BJ (cell line): Measurements from ENCODE around the gene VAV2. TPM values are rescaled to one million over a fixed set of nuclear protein-coding genes. Genes with fewer than 3 reads are reported as not detected.

Source experiments
- CTCF ChIA-PET: fragments of 350-600 bp; formaldehyde crosslinking; extraction: SDS; loops from one replicate; lab custom pipeline; 2021; ENCODE audit warnings: antibody characterized with exemption, inconsistent platforms; lab: Yijun Ruan, JAX
- POLR2A ChIA-PET: fragments of 300-600 bp; sonication (Branson Sonifier 250); formaldehyde crosslinking; extraction: SDS; loops from one replicate; lab custom pipeline; 2021; ENCODE audit warnings: antibody characterized with exemption; lab: Charles Lee
- DNase-seq: peaks from one replicate; pipeline ENCODE4 v3.0.0-alpha.2; 2011; ENCODE audit warnings: low read depth
- H3K27me3 ChIP-seq: 2 replicates; pipeline ENCODE4 v1.6.0; 2011; ENCODE audit warnings: low read length; ENCODE audit not compliant: control insufficient read depth, insufficient read depth
- H3K36me3 ChIP-seq: 2 replicates; pipeline ENCODE4 v1.5.1; 2011; ENCODE audit warnings: low read length; ENCODE audit not compliant: control insufficient read depth, insufficient read depth
- H3K4me3 ChIP-seq: 2 replicates; pipeline ENCODE4 v1.5.1; 2011; ENCODE audit warnings: low read depth, mild to moderate bottlenecking, control low read depth, low read length
- polyA plus RNA-seq: library from polyadenylated mRNA; depleted of rRNA; stranded (reverse); fragments of >200 nt; gene quantifications from 2 replicates; pipeline ENCODE4 v1.2.3, GENCODE V29; 2011
- TF ChIP-seq, protein P1 (sequence below): IDR thresholded peaks from 2 replicates; pipeline ENCODE4 v1.5.1; 2011; ENCODE audit warnings: low read depth, mild to moderate bottlenecking, control low read depth, inconsistent platforms, low read length, moderate library complexity; ENCODE audit not compliant: insufficient read depth

Gene VAV2
- polyA plus RNA-seq, 1 experiment, result 9.9 TPM

DNA sequence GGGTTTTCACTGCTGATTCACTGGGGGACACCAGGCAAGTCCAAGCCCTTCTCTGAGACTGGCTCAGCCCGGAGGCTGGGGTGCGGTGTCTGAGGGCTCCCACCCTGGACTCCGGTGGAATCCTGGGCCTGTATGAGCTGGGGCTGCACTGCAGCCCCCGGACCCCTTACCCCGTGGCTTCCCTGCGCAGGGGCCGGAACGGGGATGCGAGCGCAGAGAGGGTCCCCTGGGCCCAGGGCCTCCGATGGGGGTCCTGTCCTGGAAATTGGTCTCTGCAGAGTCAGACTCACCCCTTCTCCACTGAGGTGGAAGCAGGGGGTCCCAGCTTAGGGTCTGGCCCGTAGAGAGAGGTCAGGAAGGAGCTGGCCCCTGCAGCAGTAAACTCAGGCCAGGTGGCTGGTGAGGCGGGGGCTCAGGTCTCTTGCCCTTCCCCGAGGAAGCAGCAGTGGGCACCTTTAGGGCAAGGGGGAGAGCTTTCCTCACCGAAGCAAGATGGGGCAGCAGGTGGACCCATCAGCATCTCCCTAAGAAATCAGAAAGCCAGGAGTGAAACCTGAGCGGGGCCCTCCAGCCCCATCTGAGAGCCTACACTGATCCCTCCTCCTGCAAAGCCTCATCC, 1.6 kb upstream of the VAV2 start:
- DNase-seq, result no peak
- Histone ChIP-seq H3K27me3 (peaks cover 2% of the 10 kb centered on the region; the same call in 1 of the 2 replicates), H3K36me3 (no peaks in the 10 kb centered on the region), H3K4me3 (peak overlapping the region; percentile 85)
- TF ChIP-seq, protein P1, sequence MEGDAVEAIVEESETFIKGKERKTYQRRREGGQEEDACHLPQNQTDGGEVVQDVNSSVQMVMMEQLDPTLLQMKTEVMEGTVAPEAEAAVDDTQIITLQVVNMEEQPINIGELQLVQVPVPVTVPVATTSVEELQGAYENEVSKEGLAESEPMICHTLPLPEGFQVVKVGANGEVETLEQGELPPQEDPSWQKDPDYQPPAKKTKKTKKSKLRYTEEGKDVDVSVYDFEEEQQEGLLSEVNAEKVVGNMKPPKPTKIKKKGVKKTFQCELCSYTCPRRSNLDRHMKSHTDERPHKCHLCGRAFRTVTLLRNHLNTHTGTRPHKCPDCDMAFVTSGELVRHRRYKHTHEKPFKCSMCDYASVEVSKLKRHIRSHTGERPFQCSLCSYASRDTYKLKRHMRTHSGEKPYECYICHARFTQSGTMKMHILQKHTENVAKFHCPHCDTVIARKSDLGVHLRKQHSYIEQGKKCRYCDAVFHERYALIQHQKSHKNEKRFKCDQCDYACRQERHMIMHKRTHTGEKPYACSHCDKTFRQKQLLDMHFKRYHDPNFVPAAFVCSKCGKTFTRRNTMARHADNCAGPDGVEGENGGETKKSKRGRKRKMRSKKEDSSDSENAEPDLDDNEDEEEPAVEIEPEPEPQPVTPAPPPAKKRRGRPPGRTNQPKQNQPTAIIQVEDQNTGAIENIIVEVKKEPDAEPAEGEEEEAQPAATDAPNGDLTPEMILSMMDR, result no peak
- ChIA-PET POLR2A (no interaction called here), CTCF (interaction anchor here (0.7 to 5.5 kb wide), 35 partner anchors 8 to 507 kb away, joined by 3 to 221 read pairs (median 4); partner anchors contain the start of gene BRD3OS)

DNA sequence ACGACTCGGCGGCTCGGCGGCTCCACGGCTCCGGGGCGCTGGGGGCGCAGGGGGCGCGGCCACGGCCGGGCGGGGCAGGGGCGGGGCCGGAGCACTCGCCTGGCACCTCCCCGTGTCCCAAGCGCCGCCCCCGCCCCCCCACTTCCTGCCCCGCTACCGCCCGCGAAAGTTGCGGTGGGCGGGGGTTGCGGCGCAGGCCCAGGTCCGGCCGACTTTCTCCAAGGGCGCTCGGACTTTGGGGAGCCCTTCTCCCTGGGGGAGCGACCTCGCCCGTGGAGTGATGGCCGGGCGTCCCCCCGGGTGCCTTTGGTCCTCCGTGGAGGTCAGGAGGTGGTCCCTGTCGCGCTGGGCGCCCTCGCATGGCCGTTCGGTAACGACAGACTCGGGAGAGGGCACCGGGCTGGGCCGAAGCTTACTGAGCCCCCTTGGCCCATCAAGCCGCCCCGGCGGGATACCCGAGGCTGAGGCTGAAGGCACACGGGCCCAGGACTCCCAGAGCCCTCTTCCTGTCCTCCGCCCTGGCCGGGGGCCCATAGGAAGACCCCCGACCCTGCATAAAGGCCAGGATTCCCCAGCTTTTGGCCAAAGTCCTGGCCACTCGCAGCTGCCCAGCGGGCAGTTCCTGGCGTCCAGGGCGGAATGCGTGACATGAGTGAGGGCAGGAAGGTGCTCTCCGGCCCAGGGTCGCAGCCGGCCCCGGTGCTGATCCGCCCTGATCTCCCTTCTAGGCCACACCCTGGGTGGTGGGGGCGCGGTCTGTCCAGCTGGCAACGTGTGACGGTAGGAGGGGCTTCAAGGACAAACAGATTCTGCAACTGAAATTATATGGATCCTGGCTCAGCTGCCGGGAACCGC, 883 bp upstream of the VAV2 start:
- ChIA-PET CTCF (interaction anchor here (0.7 to 5.5 kb wide), 29 partner anchors 8 to 506 kb away, joined by 3 to 221 read pairs (median 4); no protein-coding TSS in a partner anchor), POLR2A (no interaction called here)
- Histone ChIP-seq H3K4me3 (peak overlapping the region; percentile 85), H3K27me3 (peaks cover 2% of the 10 kb centered on the region; the same call in 1 of the 2 replicates), H3K36me3 (no peaks in the 10 kb centered on the region)
- TF ChIP-seq, protein P1, result peak; percentile 55
- peak; percentile 62 for DNase-seq

DNA sequence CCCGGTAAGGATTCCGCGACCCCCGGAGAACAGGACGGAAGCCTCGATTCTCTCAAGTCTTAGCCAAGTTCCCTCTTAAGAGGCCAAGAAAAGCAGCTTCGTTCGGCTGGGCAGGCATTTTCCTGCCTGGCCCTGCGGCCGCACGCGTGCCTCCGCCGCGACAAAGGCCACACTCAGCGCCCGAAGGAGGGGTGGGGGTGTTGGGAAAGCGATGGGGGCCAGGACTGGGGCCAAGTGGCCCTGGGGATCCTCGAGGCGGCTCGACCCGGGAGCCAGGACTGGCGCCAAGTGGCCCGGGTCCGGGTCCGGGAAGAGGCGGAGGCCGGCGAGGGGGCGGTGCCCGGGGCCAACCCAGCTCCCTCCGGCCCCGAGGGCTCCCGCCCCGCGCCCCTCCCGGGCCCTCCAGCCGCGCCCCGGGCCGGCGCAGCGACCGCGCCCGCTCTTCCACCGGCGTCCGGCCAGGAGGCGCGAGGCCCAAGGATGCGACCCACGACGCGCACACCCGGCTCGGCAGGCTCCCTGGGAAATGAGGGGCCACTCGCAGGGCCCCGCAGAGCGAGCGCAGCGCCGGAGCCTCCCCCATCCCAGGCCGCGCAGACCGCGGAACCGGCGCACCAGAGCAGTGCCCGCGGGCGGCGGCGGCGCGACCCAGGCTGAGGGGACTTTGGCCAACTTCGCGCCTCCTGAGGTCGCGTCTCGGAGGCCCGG, 756 bp downstream of the VAV2 start:
- TF ChIP-seq, protein P1, result no peak
- Histone ChIP-seq H3K4me3 (peak overlapping the region; percentile 85), H3K36me3 (no peaks in the 10 kb centered on the region), H3K27me3 (no peaks in the 10 kb centered on the region)
- CTCF ChIA-PET, result interaction anchor here (1.0 to 2.5 kb wide), 3 partner anchors 198 to 209 kb away, joined by 3 to 12 read pairs (median 3); no protein-coding TSS in a partner anchor
- POLR2A ChIA-PET, result no interaction called here
- DNase-seq, result no peak

DNA sequence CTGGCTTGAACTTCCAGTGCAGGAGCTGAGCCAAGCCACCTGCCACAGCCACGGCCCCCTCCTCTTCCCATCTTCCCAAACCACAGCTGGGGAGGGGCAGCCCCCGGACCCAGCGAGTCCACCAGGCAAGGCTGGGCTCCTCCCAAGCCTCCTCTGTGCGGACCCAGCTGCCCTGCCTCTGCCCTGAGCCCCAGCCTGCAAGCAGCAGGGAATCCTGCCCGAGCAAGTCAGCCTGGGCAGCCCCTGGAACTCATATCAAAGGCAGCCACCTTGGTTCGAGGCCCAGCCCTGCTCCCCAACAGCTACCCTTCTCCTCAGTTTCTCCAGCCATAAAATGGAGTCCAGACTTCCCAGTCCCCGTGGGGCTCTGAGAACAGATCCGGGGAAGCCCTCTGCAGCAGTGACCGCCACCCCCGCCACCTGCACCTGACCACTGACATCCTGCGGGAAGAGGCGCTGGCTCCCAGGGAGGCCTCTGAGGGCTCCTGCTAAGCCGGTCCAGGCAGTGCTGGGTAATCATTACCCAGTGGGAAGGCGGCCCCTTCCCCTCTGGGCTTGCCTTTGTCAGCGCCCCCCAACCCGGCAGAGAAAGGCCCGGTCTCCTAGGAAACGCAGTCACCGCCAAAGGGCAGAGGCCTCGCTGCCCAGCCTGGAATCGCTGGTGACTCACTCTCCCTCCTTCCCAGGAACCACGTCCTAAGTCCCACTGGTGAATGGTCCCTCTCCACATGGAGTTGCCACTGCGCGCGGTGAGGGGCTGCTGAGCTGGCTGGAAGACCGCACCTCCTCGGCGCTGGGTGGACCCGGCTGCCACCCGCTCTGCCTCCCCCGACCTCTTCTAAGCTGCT, 1.5 kb downstream of the VAV2 start:
- peak; percentile 31 for DNase-seq

More for the DNA sequence above, 1.5 kb downstream of the VAV2 start:
- Histone ChIP-seq H3K4me3 (peak overlapping the region; percentile 85), H3K36me3 (no peaks in the 10 kb centered on the region), H3K27me3 (no peaks in the 10 kb centered on the region)
- TF ChIP-seq, protein P1, result no peak
- POLR2A ChIA-PET, result no interaction called here
- CTCF ChIA-PET, result interaction anchor here (1.0 to 2.5 kb wide), 3 partner anchors 197 to 209 kb away, joined by 3 to 12 read pairs (median 3); no protein-coding TSS in a partner anchor
